GM23248 (cell line): Measurements from ENCODE around the gene DUS1L. TPM values are rescaled to one million over a fixed set of nuclear protein-coding genes. Genes with fewer than 3 reads are reported as not detected.

Source experiments
- DNase-seq: peaks from one replicate; pipeline ENCODE4 v3.0.0-alpha.2; 2015
- H2AFZ ChIP-seq: fragments of 200-600 bp; sonication (generic); 2 replicates; pipeline ENCODE4 v1.6.1; 2016; ENCODE audit warnings: antibody characterized with exemption
- H3F3A ChIP-seq: fragments of 200-600 bp; sonication (generic); 2 replicates; pipeline ENCODE4 v1.6.1; 2016; ENCODE audit warnings: mild to moderate bottlenecking, antibody characterized with exemption, mixed run types; ENCODE audit not compliant: insufficient read depth
- H3K27ac ChIP-seq: fragments of 200-600 bp; sonication (generic); 2 replicates; pipeline ENCODE4 v1.5.1; 2016; ENCODE audit warnings: mild to moderate bottlenecking
- H3K27me3 ChIP-seq: fragments of 200-600 bp; sonication (generic); replicated peaks from 2 replicates; pipeline ENCODE4 v1.6.1; 2016; ENCODE audit warnings: mild to moderate bottlenecking; ENCODE audit not compliant: insufficient read depth
- H3K36me3 ChIP-seq: fragments of 200-600 bp; sonication (generic); 2 replicates; pipeline ENCODE4 v1.6.1; 2016; ENCODE audit warnings: low read depth, mild to moderate bottlenecking
- H3K4me1 ChIP-seq: fragments of 200-600 bp; sonication (generic); 2 replicates; pipeline ENCODE4 v1.6.1; 2016; ENCODE audit warnings: mild to moderate bottlenecking; ENCODE audit not compliant: insufficient read depth
- H3K4me2 ChIP-seq: fragments of 200-600 bp; sonication (generic); one replicate; pipeline ENCODE4 v1.6.1; 2016; ENCODE audit warnings: mild to moderate bottlenecking; ENCODE audit not compliant: unreplicated experiment
- H3K4me3 ChIP-seq: fragments of 200-600 bp; sonication (generic); 2 replicates; pipeline ENCODE4 v1.5.1; 2016; ENCODE audit warnings: mild to moderate bottlenecking
- H3K79me2 ChIP-seq: fragments of 200-600 bp; sonication (generic); 2 replicates; pipeline ENCODE4 v1.6.1; 2016; ENCODE audit warnings: mild to moderate bottlenecking; ENCODE audit not compliant: insufficient read depth
- H3K9ac ChIP-seq: fragments of 200-600 bp; sonication (generic); 2 replicates; pipeline ENCODE4 v1.6.1; 2016; ENCODE audit warnings: mild to moderate bottlenecking
- H3K9me2 ChIP-seq: fragments of 200-600 bp; sonication (generic); 2 replicates; pipeline ENCODE4 v1.6.1; 2016; ENCODE audit warnings: mixed run types, mild to moderate bottlenecking, moderate library complexity; ENCODE audit not compliant: insufficient read depth
- H3K9me3 ChIP-seq: fragments of 200-600 bp; sonication (generic); one replicate; pipeline ENCODE4 v1.6.1; 2017; ENCODE audit warnings: low read depth
- H4K20me1 ChIP-seq: fragments of 200-600 bp; sonication (generic); 2 replicates; pipeline ENCODE4 v1.6.0; 2016; ENCODE audit not compliant: insufficient read depth
- EZH2 ChIP-seq: fragments of 200-600 bp; sonication (generic); IDR thresholded peaks from 2 replicates; pipeline ENCODE4 v1.6.1; 2018; ENCODE audit warnings: antibody characterized with exemption, mild to moderate bottlenecking; ENCODE audit not compliant: insufficient read depth, poor library complexity, severe bottlenecking
- EZH2phosphoT487 ChIP-seq: fragments of 200-600 bp; sonication (generic); IDR thresholded peaks from 2 replicates; pipeline ENCODE4 v1.6.1; 2018; ENCODE audit warnings: antibody characterized with exemption, moderate library complexity, mild to moderate bottlenecking, low read depth; ENCODE audit not compliant: insufficient read depth
- WGBS, 2 experiments: methylation state at CpG; one replicate each; pipeline ENCODE4 v1.1.6; 2015 to 2017; ENCODE audit warnings: low lambda C conversion rate in 2 of 2, low coverage in 1 of 2; ENCODE audit errors: missing lambda C conversion rate in 2 of 2; 5-methylcytosine and 5-hydroxymethylcytosine counted together
- in situ Hi-C: fragments of 300-500 bp; cut with MboI; formaldehyde crosslinking; loops from 2 replicates; pipeline ENCODE4 v1.15.0; 2020
- polyA plus RNA-seq: library from polyadenylated mRNA; unstranded; fragments of >200 nt; fragmentation: Nextera tagmentation; extraction: Ambion mirVana; gene quantifications from 2 replicates; pipeline ENCODE4 v1.2.1, GENCODE V29; 2016
- total RNA-seq: library from RNA; depleted of rRNA; stranded (reverse); fragments of >200 nt; shearing (Covaris generic); gene quantifications from 2 replicates; pipeline ENCODE4 v1.2.3, GENCODE V29; 2014

Gene DUS1L
- total and polyA plus RNA-seq, 2 experiments from 2014 or later, result 13.3 to 61.2 TPM

DNA sequence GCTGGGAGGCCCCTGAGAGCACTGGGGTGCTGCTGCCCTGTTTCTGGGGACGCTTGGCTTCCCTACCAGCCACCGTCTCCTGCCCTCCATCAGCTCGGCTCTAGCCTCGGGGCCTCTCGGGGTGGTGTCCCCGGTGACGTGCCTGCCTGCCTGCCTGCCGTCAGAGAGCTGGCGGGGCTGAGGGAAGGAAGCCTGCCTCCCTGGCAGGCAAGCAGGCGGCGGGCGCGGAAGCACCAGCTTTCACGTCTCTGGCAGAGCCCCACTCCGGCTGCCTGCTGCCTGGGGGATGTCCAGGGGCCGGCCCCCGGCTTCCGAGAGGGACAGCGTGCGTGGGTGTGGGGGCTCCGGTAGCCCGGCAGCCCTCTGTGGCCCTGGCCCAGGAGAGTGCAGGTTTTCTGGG is 52.3 kb downstream of the DUS1L start:
- H3K27ac ChIP-seq, result no peak overlapping the region
- H3F3A ChIP-seq, result no peaks in the 10 kb centered on the region
- no peak overlapping the region for H2AFZ ChIP-seq
- no peak overlapping the region for H3K4me2 ChIP-seq
- H4K20me1 ChIP-seq, result no peaks in the 10 kb centered on the region
- H3K36me3 ChIP-seq, result no peaks in the 10 kb centered on the region
- H3K79me2 ChIP-seq, result no peaks in the 10 kb centered on the region
- H3K9me3 ChIP-seq, result no peaks in the 10 kb centered on the region
- H3K4me3 ChIP-seq, result no peak overlapping the region
- no peak overlapping the region for H3K9ac ChIP-seq
- TF ChIP-seq EZH2, result no peak
- no peak for TF ChIP-seq EZH2phosphoT487
- H3K27me3 ChIP-seq, result no peaks in the 10 kb centered on the region
- WGBS, 2 experiments, result 89 to 91% methylated on average over 12 to 22 of the region's 22 CpGs
- no peak for DNase-seq
- no peaks in the 10 kb centered on the region for H3K9me2 ChIP-seq
- H3K4me1 ChIP-seq, result no peaks in the 10 kb centered on the region
- in situ Hi-C loops, result no loop called here

DNA sequence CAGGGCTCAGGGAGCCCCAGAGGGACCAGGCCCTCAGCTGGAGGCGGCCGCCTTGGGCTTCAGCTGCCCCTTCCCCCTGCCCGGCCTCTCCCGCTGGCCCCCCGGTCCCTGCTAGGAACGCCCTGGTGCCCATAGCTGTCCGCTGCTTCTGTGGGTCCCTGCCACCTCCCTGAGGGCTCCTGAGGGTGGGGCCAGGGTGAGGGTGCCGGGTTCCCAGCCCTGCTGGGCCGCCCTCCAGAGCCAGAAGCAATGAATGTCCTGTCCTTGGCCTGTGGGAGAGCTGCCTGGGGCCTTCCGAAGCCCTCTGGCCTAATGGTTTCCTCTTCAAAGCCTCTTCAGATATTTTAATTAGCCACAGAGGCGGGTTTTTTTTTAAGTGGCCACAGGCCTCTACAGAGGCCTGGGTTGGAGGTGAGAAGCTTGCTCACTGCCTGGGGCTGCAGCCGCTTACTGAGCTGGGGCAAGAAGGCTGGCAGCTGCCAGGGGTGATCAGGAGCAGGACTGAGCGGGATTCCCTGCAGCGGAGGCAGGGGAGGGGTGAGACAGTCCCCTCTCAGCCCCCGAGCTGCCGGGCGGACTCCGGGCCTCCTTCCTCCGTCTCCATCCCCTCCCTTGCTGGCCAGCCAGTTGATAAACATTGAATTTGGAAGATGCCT is 52.8 kb downstream of the DUS1L start:
- no peak for TF ChIP-seq EZH2phosphoT487
- no peak for TF ChIP-seq EZH2
- H4K20me1 ChIP-seq, result no peaks in the 10 kb centered on the region
- H3K4me2 ChIP-seq, result no peak overlapping the region
- WGBS, 2 experiments, result 91% methylated on average over 16 to 19 of the region's 19 CpGs
- no peak overlapping the region for H3K27ac ChIP-seq
- no peak overlapping the region for H3K9ac ChIP-seq
- H3K36me3 ChIP-seq, result no peaks in the 10 kb centered on the region
- H3F3A ChIP-seq, result no peaks in the 10 kb centered on the region
- no peaks in the 10 kb centered on the region for H3K9me2 ChIP-seq
- DNase-seq, result no peak
- no peak overlapping the region for H3K4me3 ChIP-seq
- in situ Hi-C loops, result no loop called here
- no peaks in the 10 kb centered on the region for H3K27me3 ChIP-seq
- H3K9me3 ChIP-seq, result no peaks in the 10 kb centered on the region
- no peak overlapping the region for H2AFZ ChIP-seq
- H3K79me2 ChIP-seq, result no peaks in the 10 kb centered on the region
- no peaks in the 10 kb centered on the region for H3K4me1 ChIP-seq

DNA sequence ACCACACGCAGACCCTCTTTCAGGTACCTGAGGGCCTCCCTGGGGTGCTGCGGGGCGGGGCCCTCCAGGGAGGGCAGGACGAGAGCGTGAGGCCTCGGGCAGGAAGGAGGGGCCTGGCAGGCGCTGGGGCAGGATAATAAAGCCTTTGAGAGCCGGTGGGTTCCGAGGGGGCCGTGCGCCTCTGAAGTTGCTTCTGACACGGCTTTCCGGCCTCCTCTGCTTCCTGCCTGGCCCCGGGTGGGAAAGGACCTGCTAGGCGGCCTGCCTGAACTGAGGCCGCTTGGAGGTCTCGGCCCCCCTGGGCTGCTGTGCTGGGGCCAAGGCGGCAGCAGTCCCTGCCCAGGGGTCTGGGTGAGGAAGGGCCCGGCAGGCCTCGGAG is 53.4 kb downstream of the DUS1L start:
- no peaks in the 10 kb centered on the region for H3K36me3 ChIP-seq
- no peaks in the 10 kb centered on the region for H3K9me3 ChIP-seq
- no peak overlapping the region for H3K9ac ChIP-seq
- TF ChIP-seq EZH2phosphoT487 (no peak), EZH2 (no peak)
- no peaks in the 10 kb centered on the region for H3K79me2 ChIP-seq
- no peak for DNase-seq
- H3F3A ChIP-seq, result no peaks in the 10 kb centered on the region
- no peaks in the 10 kb centered on the region for H3K4me1 ChIP-seq
- no peaks in the 10 kb centered on the region for H3K27me3 ChIP-seq
- 89 to 91% methylated on average over 16 to 20 of the region's 20 CpGs for WGBS, 2 experiments
- no peak overlapping the region for H3K4me3 ChIP-seq
- H4K20me1 ChIP-seq, result no peaks in the 10 kb centered on the region
- no peak overlapping the region for H2AFZ ChIP-seq
- no peaks in the 10 kb centered on the region for H3K9me2 ChIP-seq
- in situ Hi-C loops, result no loop called here
- H3K27ac ChIP-seq, result no peak overlapping the region
- H3K4me2 ChIP-seq, result no peak overlapping the region

DNA sequence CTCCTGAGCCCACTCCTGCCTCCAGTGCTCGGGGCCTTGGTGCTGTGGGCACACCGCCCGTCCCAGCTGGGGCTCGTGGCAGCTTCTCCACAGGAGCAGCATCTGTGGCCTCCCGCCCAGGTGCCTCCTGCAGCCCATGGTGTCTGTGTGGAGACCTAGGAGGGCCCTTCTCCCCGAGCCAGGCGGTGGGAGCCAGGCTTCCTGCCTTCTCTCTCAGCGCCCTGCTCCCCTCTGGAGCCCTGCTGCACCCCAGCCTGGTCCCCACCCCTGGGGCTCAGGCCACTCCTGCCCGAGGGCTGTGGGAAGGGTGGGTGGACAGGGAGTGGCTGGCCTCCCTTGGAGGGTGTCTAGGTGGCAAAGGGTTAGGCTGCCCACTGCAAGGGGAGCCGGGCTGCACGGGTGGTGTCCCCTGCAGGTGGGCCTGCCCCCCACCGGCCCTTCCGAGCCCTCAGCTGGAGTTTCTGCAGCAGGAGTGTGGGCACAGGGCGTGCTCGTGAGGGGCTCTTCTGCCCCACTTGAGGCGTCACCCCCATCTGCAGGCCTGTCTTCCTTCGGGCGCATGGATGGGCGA is 53.9 kb downstream of the DUS1L start:
- Histone ChIP-seq H3K4me2 (no peak overlapping the region), H2AFZ (no peak overlapping the region), H3K4me3 (no peak overlapping the region), H3K4me1 (0 out of 2 replicates have a peak, but pooled peaks cover under 1% of the 10 kb centered on the region), H3K27ac (no peak overlapping the region), H3K9me3 (no peaks in the 10 kb centered on the region), H3K9me2 (no peaks in the 10 kb centered on the region), H3K27me3 (no peaks in the 10 kb centered on the region), H3K79me2 (no peaks in the 10 kb centered on the region), H3F3A (no peaks in the 10 kb centered on the region), H3K36me3 (no peaks in the 10 kb centered on the region), H3K9ac (no peak overlapping the region), H4K20me1 (no peaks in the 10 kb centered on the region)
- TF ChIP-seq EZH2phosphoT487 (no peak), EZH2 (no peak)
- no peak for DNase-seq
- in situ Hi-C loops, result no loop called here
- 98 to 99% methylated on average over 14 to 15 of the region's 19 CpGs for WGBS, 2 experiments
